LoVo (cell line): ENCODE results near the gene AP2A1.

Source experiments
- DNase-seq: peaks from one replicate; pipeline ENCODE4 v3.0.0-alpha.2; 2016; ENCODE audit warnings: low spot score

AP2A1 gene

DNA sequence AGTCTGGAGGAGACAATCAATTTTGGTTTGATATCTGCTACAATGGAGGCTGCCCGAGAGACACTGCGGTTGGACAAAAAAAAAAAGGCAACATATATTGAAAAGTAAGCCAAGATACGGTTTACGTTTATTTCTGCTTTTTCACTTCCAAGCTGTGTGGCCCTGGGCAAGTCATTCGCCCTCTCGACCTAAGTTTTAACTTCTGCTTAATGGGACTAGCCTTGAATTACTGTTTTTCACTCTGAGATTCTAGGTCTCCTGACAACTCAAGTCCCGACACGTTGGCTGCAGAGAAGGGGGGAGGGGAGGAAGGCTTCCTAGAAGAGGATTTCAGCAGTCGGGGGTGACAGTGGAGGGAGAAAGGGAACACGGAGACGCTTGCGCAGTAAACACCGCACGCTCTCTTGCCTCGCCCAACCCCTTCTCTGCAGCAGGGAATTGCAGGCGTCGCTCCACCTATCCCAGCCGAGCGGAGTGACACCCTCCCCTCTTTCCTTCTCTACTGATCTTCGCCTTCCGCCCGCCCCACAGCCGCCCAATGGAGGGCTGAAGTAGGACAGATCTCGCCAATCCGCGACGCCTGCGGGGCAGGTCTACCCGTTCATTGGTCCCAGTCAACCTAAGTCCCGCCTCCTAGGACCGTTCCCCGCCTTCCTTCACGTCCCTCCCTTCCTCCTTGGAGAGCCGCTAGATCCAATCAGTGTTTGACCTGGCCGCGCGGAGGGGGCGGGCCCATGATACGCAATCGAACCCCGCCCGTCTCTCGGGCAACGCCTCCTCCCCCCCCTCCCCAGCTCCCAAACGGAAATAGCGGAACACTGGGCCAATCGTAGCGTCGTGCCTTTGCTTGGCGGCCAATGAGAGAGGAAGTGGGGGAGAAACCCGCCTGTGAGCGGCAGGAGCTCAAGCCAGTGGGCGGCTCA lies 533 bp upstream of the AP2A1 start:
- DNase-seq = peak; percentile 100

DNA sequence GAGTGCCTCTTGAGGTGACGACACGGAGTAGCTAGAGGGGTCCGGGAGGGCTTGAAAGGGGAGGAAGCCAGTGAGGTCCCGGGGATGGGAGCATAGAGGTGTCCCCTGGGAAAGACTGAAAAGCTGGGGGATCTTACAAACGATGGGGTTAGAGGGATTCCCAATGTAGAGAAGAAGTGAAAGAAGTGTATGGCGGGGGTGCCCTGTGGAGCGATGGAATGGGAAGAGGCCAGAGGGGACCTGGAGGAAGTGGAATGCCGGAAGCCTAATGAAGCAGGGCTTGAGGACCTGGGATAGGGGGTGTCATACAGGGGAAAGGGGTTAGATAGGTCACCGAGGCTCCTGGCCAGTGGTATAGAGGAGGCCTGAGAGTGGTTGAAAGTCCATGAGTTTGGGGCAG lies 580 bp downstream of the AP2A1 start:
- DNase-seq = no peak

DNA sequence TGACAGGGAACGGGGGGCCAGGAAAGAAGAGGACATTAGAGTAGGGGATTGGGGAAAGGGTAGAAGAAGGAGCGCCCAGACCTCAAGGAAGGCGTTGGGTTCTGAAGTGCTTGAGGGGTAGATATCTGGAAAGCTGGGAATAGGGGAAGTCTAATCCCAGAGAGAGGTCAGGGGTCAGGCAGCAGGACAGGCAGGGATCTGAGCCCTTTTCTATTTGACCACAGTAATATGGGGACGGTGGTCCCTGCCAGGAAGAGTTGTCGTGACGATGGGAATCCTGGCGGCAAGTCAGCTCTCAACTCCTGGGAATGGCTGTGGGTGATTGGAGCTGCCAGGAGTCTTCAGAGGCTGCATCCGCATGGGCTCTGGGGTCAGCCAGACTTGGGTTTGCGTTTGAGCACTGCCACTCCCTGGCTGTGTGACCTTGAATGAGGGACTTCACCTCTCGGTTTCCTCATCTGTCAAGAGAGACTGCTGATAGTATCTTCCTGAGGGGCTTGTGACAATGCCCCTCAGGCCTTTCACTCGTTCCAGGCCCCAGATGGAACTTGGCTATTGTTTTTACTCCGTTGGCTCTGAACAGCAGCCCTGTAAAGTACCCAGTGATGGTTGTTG lies 1.3 kb downstream of the AP2A1 start:
- DNase-seq = no peak

DNA sequence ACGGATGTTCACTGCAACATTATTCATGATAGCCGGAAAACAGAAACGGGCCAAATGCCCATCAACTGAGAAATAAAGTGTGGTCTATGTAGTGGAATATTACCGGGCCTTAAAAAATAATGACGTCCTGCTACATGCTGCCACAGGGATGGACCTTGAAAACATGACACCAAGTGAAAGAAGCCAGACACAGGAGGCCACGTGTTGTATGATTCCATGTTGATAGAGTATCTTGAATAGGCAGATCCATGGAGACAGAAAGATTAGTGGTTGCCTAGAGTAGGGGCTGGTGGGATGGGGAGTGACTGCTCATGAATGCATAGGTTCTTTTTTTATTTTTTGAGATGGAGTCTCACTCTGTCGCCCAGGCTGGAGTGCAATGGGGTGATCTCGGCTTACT lies 3.7 kb downstream of the AP2A1 start:
- DNase-seq = no peak

DNA sequence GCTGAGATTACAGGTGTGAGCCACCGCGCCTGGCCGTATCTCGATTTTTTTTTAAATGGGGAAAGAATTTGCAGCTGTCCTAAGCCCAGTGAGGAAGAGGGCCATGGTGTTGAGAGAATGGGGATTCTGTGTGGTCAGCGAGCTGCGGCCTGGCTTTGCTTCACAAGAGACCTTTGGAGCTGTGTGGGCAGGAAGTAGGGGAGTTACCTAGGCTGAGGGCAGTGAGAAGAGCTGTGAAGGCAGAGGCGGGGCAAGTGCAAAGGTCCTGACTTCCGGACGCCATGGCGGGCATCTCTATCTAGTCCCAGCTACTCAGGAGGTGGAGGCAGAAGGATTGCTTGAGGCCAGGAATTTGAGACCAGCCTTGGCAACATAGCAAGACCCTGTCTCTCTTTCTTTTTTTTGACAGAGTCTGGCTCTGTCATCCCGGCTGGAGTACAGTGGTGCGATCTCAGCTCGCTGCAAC lies 4.9 kb downstream of the AP2A1 start:
- no peak for DNase-seq

DNA sequence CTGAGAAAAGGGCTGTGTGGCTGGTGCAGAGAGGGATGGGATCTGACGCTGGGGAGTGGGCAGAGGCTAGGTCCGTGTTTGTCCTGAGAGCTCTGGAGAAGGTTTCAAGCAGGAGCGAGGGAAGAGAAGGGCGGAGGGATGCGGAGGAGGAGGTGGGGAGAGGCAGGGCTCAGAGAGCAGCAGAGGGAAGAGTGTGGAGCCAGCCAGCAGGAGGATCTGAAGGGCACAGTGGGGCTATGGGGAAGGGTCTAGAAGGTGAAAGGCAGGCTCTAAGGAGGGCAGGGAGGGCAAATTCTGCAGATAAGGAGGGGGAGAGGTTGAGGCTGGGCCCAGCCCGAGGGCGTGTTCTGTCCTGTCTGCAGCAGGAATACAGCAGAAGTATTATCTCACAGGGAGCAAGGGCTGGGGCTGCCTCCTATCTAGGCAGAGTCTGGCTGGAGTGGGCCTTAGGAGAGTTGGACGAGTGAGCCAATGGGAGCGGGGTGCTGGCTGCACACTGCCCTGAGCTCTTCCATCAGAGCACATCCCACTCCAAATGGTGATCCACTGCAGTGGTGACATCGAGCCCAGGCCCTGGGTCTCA lies 6.1 kb downstream of the AP2A1 start:
- DNase-seq = no peak

DNA sequence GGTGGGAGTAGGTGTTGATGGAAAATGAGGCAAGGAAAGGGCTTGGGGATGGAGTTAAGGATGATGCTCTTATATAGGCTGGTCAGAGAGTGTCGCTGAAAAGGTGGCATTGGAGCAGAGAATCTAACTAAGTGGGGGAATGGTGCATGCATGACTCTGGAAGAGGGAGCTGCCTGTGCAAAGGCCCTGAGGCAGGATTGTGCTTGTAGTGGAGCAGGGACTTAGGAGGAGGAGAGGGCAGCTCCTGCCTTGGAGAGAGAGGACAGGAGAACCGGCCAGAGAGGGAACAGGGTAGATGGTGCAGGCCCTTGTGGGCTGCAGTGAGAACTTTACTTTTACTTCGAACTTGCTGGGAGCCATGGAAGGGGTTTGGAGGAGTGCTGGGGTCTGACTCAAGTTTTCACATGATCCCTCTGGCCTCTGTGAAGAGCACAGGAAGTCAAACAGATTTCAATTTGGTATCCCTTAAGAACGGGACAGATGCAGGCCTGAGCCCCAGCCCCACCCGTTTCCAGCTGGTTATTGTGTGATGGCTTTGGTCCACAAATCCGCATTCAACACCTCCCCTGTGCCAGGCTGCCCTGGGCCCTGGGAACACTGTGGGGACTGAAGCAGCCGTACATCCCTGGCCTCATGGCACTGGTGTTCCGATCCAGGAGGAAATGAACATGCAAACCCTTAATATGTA lies 7.0 kb downstream of the AP2A1 start:
- no peak for DNase-seq

DNA sequence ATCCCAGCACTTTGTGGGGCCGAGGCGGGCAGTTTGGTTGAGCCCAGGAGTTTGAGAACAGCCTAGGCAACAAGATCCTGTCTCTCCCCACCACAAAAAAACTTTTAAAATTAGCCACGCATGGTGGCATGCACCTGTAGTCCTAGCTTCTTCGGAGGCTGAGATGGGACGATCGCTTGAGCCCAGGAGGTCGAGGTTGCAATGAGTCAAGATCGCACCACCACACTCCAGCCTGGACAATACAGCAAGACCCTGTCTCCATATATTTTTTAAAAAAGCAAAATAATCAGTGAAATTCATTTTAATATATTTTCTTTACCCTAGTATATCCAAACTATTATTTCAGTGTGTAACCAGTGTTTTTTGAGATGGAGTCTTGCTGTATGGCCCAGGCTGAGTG lies 8.2 kb downstream of the AP2A1 start:
- no peak for DNase-seq

DNA sequence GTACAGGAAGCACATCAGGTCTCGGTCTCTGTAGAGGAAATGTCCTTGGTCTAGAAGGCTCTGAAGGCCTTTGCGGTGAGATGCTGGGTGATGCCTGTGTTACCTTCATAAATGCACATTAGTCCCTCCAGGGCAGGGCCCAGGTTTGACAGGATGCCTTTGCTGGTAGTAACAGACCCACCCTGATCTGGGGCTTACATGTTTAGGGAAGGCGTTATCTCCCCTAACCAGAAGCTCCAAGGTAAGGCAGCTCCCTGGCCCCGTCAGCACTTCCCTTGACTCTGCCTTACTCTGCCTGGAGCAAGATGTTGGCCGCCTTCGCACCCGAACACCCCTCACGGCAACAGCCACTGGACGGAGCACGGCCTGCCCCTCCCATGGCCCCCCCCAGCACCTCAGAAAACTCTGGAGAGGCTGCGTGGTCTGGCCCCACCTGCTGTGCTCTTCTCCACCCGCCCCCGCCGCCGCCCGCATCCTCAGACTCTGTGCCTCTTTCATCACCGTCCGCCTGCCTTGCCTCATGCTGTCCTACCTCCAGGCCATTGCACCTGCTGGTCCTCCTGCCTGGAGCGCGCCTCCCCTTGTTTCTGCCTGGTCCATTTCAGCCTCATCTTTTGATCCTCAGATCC lies 9.1 kb downstream of the AP2A1 start:
- no peak for DNase-seq

DNA sequence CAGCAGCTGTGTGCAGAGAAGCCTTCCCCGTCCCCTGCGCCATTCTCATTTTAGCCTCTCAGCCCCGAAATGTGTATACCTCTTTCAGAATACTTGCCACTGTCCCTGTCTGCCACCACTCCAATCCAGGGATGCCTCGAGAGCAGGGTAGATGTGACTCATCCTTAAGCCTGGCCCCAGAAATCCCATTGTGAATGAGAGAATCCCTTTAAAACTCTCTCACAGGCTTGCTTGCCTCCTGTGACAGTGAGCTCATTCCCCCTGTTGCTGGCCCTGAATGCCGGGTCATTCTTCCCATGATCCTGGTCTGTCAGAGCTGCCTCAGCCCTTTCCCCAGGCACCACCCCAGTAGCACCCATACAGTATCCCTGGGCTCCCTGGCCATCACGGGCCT lies 9.6 kb downstream of the AP2A1 start:
- DNase-seq = no peak

DNA sequence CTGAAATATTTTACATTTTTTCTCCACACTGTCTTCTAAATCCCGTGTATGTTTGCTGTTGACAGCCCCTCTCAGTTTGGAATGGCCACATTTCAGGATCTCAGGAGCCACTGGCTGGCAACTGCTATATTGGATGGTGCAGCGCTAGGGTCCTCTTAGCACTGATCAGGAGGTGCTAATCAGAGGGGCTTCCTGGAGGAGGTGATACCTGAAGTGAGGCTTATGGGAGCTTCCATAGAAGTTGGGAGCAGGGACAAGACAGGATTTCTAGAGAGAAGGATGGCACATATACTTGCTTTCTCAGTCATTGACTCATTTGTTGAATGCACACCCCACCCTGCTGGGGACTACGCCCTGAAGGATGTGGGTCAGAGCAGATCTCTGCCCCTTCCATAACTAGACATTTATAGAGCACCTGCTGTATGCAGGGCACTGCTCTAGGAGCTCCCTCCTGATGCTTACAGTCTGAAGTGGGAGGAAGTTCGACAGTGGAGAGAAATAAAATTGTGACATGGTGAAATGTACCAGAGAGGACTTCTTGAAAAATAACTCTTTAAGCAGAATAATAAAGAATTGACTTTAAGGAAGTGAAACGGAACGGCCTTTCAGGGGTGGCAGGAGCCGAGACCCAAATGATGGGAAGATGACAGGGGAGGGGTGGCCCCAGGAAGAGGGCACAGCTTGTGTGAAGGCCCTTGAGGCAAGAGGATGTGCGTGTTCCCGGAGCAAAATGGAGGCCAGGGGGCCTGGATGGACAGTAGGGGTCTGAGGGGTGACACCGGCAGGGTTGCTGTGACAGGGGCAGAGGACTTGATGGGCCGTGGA lies 13.1 kb downstream of the AP2A1 start:
- DNase-seq = no peak

DNA sequence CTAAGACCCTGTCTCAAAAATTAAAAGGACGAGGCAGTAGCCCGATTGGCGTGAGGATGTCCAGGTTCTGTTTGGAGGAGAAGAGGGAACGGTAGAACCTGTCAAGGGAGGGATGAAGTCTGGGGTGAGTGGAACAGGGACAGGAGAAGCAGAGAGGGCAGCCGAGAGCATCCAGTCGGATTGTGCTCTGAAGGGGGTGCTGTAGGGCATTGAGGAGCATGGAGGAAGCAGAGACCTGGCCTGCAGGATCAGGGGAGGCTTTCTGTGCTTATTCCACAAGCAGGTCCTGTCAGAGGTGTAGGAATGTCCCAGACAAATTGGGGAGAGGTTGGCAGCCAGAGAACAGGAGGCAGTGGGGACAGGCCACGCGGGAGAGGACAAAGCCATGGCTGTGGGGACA lies 14.1 kb downstream of the AP2A1 start:
- DNase-seq = no peak

DNA sequence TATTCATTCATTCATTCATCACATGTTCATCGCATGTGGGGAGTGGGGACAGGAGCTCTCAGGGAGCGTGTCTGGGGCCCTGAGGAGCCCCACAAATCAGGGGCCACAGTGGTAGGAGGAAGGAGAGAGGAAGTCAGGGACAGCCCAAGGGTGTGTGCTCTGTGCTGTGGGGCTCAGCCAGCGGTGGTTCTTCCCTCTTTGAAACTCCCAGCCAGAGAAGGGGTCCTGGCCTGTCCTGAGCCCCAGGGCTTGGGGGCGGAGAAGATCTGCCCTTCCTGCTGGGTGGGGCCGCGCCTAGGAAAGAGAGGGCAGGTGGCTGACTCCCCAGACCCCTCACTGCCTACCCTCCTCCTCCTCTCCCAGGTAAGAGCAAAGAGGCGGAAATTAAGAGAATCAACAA lies 14.6 kb downstream of the AP2A1 start:
- DNase-seq = no peak

DNA sequence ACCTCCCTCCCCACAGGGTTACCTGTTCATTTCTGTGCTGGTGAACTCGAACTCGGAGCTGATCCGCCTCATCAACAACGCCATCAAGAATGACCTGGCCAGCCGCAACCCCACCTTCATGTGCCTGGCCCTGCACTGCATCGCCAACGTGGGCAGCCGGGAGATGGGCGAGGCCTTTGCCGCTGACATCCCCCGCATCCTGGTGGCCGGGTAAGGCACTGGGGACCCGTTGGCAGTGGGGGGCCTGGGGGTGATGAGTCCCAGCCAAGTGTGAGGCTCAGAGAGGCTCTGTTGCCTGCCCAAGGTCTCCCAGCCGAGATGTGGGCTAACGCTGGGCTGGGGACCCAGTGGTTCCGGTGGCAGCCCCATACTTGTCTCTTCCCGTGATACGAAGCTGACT lies 15.7 kb downstream of the AP2A1 start:
- DNase-seq = no peak

DNA sequence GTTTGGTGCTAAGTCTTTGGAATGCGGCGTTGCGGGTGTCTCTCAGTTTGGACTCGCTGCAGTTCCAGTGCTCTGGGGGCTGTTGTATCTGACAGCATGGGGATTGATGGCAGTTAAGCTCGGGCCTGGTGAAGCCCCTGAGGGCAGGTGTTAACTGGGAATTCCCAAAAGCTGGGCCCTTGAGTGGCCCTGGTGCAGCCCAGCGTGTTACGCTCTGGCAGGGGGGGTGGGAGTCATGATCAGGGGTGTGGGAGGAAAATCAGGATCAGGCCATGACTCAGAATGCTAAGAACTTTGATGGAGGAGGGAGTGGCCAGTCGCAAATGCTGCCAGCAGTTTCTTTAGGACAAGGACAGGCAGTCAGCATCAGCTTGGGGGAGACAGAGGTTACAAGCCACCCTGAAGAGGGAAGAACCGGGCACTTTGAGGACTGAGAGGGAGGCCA lies 19.6 kb downstream of the AP2A1 start:
- no peak for DNase-seq

DNA sequence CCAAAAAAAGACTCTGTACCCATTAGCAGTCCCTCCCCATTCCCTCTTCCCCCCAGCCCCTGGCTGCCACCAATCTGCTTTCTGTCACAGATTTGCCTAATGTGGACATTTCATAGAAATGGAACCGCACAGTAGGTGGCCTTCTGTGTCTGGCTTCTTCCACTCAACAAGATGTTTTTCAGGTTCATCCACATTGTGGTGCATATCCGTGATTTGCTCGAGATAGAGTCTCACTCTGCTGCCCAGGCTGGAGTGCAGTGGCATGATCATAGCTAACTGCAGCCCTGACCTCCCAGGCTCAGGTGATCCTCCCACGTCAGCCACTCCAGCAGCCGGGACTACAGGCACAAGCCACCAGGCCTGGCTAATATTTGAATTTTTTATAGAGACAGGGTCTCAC lies 20.9 kb downstream of the AP2A1 start:
- no peak for DNase-seq

DNA sequence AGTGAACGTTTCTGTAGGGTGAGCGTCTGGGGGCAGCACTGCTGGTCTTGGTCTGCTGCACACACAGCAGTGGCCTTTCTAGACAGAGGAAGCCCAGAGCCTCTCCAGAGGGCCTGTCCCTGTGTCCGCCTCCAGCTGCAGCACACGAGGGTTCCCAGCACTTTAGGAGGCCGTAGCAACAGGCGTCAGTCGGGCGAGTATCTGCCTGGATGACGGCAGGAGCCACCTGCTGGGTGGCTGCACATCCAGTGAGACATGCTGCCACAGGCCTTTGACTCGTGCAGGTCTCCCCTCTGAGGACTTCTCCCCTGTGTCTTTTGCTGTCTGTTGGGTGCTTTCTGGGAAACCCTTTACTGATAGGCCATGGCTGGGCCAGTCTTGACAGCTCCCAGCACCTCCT lies 22.1 kb downstream of the AP2A1 start:
- DNase-seq = no peak

DNA sequence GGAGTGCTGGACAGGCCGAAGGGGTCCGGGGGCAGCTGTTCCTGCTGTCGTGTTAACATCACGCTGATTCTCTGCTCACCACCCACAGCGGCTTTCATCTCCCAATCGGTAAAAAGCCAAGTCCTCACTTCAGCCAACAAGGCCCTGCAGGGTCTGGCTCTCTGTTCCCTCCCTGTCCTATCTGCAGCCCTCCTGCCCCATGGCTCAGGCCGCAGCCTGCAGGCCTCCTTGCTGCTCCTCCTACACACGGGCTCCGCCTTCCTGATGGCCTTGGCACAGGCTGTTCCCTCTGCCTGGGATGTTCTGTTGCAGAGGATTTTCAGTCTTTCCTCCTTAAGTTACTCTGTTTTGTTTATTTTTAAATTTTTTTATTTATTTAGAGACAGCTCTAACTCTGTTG lies 24.1 kb downstream of the AP2A1 start:
- no peak for DNase-seq

DNA sequence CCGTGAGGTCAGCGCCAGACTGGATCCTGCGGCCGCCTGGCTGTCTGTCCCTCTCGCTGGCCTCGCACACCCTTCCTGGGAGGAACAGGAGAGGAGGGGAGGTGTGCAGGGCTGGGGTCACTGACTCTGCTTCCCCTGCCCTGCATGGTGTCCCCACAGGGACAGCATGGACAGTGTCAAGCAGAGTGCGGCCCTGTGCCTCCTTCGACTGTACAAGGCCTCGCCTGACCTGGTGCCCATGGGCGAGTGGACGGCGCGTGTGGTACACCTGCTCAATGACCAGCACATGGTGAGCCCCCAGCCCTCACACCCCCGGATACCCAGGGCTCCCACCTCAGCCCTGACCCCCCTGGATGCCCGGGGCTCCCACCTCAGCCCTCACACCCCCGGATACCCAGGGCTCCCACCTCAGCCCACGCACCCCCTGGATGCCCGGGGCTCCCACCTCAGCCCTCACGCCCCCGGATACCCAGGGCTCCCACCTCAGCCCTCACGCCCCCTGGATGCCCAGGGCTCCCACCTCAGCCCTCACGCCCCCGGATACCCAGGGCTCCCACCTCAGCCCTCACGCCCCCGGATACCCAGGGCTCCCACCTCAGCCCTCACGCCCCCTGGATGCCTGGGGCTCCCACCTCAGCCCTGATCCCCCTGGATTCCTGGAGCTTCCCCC lies 25.1 kb downstream of the AP2A1 start:
- no peak for DNase-seq

DNA sequence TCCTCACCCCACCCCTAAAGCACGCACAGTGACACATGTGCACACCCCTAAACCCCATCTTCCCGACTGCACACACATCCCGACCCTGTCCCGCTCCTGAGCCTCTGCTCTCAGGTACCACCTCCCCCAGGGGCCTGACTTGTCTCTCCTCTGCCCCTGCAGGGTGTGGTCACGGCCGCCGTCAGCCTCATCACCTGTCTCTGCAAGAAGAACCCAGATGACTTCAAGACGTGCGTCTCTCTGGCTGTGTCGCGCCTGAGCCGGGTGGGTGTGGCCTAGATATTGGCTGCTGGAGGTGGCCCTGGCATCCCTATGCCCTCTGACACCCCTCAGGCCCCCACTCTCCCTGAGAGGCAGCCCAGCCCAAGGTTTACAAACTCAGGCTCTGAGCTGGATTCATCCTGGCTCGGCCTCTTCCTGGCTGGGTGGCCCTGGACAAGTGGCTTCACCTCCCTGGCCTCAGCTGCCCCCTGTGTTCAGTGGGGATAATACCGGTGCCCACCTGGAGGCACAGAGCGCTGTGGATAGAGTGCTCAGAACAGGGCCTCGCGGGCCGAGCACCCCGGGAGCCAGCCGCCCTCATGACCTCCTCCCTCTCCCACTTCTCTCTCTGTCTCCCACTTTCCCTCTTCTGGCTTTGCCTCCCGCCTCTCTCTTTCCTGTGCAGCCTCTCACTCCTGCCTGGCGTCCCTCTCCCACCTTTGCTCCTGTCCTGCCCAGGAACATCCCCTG lies 26.2 kb downstream of the AP2A1 start:
- no peak for DNase-seq
